ENCODE data around the gene GALNT2. TPM values are rescaled to one million over a fixed set of nuclear protein-coding genes. Genes with fewer than 3 reads are reported as not detected.

The GALNT2 gene
- total and polyA plus RNA-seq, 2 donors (not counting 1 experiment from before 2014, with no cell fraction given), result 19.0 to 184 TPM

DNA sequence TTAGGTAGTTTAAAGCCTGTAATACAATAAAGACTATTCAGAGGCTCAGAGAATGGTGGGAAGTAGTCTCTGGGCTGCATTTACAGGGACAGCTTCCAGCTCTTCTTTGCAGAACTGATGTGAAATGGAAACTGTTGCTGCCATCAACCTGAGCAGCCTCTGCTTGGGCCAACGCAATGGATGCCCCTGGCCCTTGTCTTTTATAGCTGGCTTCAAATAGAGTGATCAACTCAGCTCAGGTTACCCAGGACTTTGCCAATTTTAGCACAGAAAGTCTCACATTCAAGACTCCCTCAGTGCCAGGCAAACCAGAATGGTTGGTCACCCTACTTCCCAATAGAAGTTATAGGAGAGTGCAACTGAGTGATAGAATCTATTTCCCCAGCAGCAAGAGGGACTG lies 18.1 kb upstream of the GALNT2 start:
- no peaks in the 10 kb centered on the region for H3K4me1 ChIP-seq (ENCODE audit: control insufficient read depth in 2 of 2, insufficient read depth in 2 of 2, low read length in 2 of 2)
- H3K9me3 ChIP-seq (ENCODE audit: control extremely low read depth in 1 of 3, control insufficient read depth in 2 of 3, insufficient read depth in 1 of 3, low read length in 2 of 3), result no peaks in the 10 kb centered on the region
- H4K20me1 ChIP-seq (ENCODE audit: control insufficient read depth, insufficient read depth, low read length, poor library complexity, severe bottlenecking), result no peaks in the 10 kb centered on the region
- WGBS (ENCODE audit: insufficient coverage), result 100% methylated on average over 1 of the region's 1 CpG
- H3K27me3 Mint-ChIP-seq, result peaks cover 25% of the 10 kb centered on the region
- H3K27ac Mint-ChIP-seq, result no peak overlapping the region
- H3K27me3 ChIP-seq (replicated peaks in 1 of 4; ENCODE audit: control extremely low read depth in 1 of 4, control insufficient read depth in 3 of 4, insufficient read depth in 4 of 4, low read length in 3 of 4), result no peaks in the 10 kb centered on the region
- ChIA-PET CTCF (no interaction called here), POLR2A (no interaction called here)
- no peak for TF ChIP-seq EZH2 (IDR thresholded peaks at IDR 0.05; ENCODE audit: borderline replicate concordance, insufficient read depth, low read depth, low read length, poor library complexity, severe bottlenecking)
- TF ChIP-seq, protein P1, sequence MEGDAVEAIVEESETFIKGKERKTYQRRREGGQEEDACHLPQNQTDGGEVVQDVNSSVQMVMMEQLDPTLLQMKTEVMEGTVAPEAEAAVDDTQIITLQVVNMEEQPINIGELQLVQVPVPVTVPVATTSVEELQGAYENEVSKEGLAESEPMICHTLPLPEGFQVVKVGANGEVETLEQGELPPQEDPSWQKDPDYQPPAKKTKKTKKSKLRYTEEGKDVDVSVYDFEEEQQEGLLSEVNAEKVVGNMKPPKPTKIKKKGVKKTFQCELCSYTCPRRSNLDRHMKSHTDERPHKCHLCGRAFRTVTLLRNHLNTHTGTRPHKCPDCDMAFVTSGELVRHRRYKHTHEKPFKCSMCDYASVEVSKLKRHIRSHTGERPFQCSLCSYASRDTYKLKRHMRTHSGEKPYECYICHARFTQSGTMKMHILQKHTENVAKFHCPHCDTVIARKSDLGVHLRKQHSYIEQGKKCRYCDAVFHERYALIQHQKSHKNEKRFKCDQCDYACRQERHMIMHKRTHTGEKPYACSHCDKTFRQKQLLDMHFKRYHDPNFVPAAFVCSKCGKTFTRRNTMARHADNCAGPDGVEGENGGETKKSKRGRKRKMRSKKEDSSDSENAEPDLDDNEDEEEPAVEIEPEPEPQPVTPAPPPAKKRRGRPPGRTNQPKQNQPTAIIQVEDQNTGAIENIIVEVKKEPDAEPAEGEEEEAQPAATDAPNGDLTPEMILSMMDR (IDR thresholded peaks at IDR 0.05), result no peak
- H3K9ac ChIP-seq (ENCODE audit: low read length), result no peak overlapping the region
- H3K4me2 ChIP-seq (replicated peaks; ENCODE audit: low read depth, low read length, poor library complexity, severe bottlenecking), result no peak overlapping the region
- DNase-seq (no peak), ATAC-seq (ENCODE audit: low read depth) (no peak)
- no peaks in the 10 kb centered on the region for H3K4me1 Mint-ChIP-seq
- H3K79me2 ChIP-seq (ENCODE audit: control insufficient read depth, insufficient read depth, low read length), result no peaks in the 10 kb centered on the region
- H3K4me3 ChIP-seq (ENCODE audit: control extremely low read depth in 1 of 5, extremely low read depth in 1 of 5, insufficient read depth in 1 of 5, low read depth in 2 of 5, low read length in 4 of 5), result no peak overlapping the region
- no peaks in the 10 kb centered on the region for H3K9me3 Mint-ChIP-seq (ENCODE audit: insufficient read depth)
- intact Hi-C loops (cut with micrococcal nuclease), result loop anchor here (10.0 kb wide), 1 partner anchor 54 kb away; no protein-coding TSS in a partner anchor
- no peak overlapping the region for H3K27ac ChIP-seq (ENCODE audit: low read length in 2 of 2)
- no peak overlapping the region for H3K4me3 Mint-ChIP-seq
- H2AFZ ChIP-seq (ENCODE audit: insufficient read depth, low read depth, low read length, poor library complexity, severe bottlenecking), result no peak overlapping the region
- no peaks in the 10 kb centered on the region for H3K36me3 ChIP-seq (replicated peaks in 1 of 2; ENCODE audit: control extremely low read depth in 1 of 2, control insufficient read depth in 1 of 2, extremely low read depth in 1 of 2, insufficient read depth in 2 of 2, low read length in 1 of 2)

DNA sequence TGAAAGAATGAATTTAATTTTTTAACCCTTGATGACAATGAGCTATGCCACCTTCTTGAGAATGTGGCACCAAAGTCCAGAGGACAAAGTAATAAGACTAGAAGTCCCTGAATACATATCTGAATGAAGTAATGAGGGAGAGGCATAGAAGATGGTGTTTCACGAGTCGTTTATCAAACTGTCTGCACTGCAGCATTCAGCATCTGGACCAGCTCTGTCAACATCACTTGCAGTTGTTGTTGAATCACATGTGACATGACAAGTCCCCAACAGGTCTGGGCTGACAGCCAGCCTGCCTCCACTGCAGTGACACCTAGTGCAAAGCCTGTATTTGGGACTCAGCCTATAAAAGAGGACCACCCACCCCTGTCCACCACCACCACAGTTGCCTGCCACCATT lies 17.3 kb upstream of the GALNT2 start:
- Mint-ChIP-seq H3K4me1 (no peaks in the 10 kb centered on the region), H3K27ac (no peak overlapping the region), H3K27me3 (peaks cover 24% of the 10 kb centered on the region), H3K9me3 (ENCODE audit: insufficient read depth) (no peaks in the 10 kb centered on the region), H3K4me3 (no peak overlapping the region)
- Histone ChIP-seq H2AFZ (ENCODE audit: insufficient read depth, low read depth, low read length, poor library complexity, severe bottlenecking) (no peak overlapping the region), H3K4me1 (ENCODE audit: control insufficient read depth in 2 of 2, insufficient read depth in 2 of 2, low read length in 2 of 2) (no peaks in the 10 kb centered on the region), H3K4me2 (replicated peaks; ENCODE audit: low read depth, low read length, poor library complexity, severe bottlenecking) (no peak overlapping the region), H3K79me2 (ENCODE audit: control insufficient read depth, insufficient read depth, low read length) (no peaks in the 10 kb centered on the region), H3K27ac (ENCODE audit: low read length in 2 of 2) (no peak overlapping the region), H3K9me3 (ENCODE audit: control extremely low read depth in 1 of 3, control insufficient read depth in 2 of 3, insufficient read depth in 1 of 3, low read length in 2 of 3) (no peaks in the 10 kb centered on the region), H3K36me3 (replicated peaks in 1 of 2; ENCODE audit: control extremely low read depth in 1 of 2, control insufficient read depth in 1 of 2, extremely low read depth in 1 of 2, insufficient read depth in 2 of 2, low read length in 1 of 2) (no peaks in the 10 kb centered on the region), H4K20me1 (ENCODE audit: control insufficient read depth, insufficient read depth, low read length, poor library complexity, severe bottlenecking) (no peaks in the 10 kb centered on the region), H3K9ac (ENCODE audit: low read length) (no peak overlapping the region), H3K4me3 (ENCODE audit: control extremely low read depth in 1 of 5, extremely low read depth in 1 of 5, insufficient read depth in 1 of 5, low read depth in 2 of 5, low read length in 4 of 5) (no peak overlapping the region), H3K27me3 (replicated peaks in 1 of 4; ENCODE audit: control extremely low read depth in 1 of 4, control insufficient read depth in 3 of 4, insufficient read depth in 4 of 4, low read length in 3 of 4) (no peaks in the 10 kb centered on the region)
- ChIA-PET CTCF (no interaction called here), POLR2A (no interaction called here)
- TF ChIP-seq, protein P1 (IDR thresholded peaks at IDR 0.05), result no peak
- no peak for TF ChIP-seq EZH2 (IDR thresholded peaks at IDR 0.05; ENCODE audit: borderline replicate concordance, insufficient read depth, low read depth, low read length, poor library complexity, severe bottlenecking)
- no peak for ATAC-seq (ENCODE audit: low read depth)
- WGBS (ENCODE audit: insufficient coverage), result 92% methylated on average over 2 of the region's 2 CpGs
- no peak for DNase-seq
- intact Hi-C loops (cut with micrococcal nuclease), result loop anchor here (10.0 kb wide), 1 partner anchor 55 kb away; no protein-coding TSS in a partner anchor
